ENCODE results near the gene ATP2C2.
"Not testable (repeated sequence)": the region's sequence is repeated elsewhere in the genome, so short reads cannot be mapped to it uniquely, and the experiment has no call there.

The ATP2C2 gene, protein sequence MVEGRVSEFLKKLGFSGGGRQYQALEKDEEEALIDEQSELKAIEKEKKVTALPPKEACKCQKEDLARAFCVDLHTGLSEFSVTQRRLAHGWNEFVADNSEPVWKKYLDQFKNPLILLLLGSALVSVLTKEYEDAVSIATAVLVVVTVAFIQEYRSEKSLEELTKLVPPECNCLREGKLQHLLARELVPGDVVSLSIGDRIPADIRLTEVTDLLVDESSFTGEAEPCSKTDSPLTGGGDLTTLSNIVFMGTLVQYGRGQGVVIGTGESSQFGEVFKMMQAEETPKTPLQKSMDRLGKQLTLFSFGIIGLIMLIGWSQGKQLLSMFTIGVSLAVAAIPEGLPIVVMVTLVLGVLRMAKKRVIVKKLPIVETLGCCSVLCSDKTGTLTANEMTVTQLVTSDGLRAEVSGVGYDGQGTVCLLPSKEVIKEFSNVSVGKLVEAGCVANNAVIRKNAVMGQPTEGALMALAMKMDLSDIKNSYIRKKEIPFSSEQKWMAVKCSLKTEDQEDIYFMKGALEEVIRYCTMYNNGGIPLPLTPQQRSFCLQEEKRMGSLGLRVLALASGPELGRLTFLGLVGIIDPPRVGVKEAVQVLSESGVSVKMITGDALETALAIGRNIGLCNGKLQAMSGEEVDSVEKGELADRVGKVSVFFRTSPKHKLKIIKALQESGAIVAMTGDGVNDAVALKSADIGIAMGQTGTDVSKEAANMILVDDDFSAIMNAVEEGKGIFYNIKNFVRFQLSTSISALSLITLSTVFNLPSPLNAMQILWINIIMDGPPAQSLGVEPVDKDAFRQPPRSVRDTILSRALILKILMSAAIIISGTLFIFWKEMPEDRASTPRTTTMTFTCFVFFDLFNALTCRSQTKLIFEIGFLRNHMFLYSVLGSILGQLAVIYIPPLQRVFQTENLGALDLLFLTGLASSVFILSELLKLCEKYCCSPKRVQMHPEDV

DNA sequence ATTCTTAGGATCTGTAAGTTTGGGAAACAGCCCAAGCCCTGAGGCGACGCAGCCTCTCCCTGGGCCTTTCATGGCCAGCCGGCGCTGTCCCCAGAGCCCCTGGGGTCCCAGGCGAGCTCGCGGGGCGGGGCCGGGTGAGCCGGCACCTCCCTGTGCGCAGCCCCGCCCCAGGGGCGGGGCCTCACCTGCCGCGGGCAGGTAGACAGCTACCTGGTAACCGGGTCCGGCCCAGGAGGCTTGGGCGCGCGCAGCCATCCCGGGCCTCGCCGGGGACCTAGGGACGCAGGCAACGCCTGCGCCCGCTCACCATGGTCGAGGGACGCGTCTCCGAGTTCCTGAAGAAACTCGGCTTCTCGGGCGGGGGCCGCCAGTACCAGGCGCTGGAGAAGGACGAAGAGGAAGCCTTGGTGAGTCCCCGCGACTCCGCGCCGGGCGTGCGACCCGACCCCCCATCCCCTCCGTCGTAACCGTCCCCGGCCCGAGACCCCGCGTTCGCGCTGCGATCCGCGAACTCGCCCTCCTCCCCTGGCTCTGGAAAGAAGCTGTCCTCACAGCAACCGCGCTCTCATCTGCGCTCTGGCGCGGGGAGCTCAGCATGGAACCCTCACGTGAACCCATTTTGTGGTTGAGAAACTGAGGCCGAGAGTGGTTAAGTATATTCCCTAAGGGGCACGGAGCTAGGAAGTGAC, at the start of gene ATP2C2:
Gene ATP2C2 (plus strand): TSS at position 231 of the 689 bp plus-strand sequence. CDS start 78 bp downstream, at position 309.
- no peak for DNase-seq

DNA sequence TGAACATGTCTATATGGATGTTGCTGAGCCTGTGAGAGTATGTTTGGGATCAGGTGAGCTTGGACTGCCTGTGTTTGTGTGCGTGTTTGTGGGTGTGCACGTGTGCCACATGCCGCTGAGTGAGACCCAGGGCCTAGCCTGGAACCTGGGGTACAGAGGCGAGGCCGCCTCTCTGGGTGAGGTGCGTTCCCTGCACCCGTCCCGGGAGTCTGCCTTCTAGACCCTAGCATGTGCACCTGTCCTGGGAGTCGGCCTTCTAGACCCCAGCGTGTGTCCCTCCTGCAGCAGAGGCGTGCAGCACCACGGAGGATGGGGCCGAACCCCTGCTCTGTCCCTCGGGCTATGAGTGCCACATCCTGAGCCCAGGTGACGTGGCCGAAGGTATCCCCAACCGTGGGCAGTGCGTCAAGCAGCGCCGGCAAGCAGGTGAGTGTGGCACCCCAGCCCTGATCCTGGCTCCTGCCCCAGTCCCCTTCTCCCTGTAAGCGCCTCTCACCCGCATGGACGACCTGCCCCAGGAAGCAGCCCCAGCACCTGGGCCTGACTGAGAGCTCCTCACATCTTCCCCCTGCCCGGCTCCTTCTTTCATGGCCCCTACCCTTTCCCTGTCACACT, 49.1 kb upstream of the ATP2C2 start:
- DNase-seq = no peak

DNA sequence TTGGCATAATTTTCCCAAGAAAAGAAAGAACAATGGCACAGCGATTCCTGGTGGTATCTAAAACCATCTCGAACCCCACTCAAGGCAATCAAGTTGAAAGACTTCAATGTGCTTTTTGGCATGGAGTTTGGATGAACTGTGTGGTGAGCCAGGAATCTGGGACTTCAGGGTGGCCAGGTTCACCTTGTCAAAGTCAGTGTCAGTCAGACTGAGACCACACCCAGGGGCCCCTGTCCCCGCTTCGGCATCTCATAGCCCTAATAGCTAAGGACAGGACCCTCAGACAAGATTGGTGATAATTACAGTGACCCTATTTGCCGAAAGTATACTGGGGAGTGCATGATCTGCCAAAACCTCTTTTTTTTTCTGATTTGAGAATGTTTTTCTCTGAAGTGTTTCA, 47.8 kb upstream of the ATP2C2 start:
- no peak for DNase-seq

- DNase-seq = no peak
These were observed 46.4 kb upstream of the ATP2C2 start for GRCh38 chr16:84321932-84322331.

GRCh38 chr16:84322749-84323148, 45.6 kb upstream of the ATP2C2 start:
- no peak for DNase-seq

GRCh38 chr16:84323606-84324005, 44.7 kb upstream of the ATP2C2 start:
- no peak for DNase-seq

DNA sequence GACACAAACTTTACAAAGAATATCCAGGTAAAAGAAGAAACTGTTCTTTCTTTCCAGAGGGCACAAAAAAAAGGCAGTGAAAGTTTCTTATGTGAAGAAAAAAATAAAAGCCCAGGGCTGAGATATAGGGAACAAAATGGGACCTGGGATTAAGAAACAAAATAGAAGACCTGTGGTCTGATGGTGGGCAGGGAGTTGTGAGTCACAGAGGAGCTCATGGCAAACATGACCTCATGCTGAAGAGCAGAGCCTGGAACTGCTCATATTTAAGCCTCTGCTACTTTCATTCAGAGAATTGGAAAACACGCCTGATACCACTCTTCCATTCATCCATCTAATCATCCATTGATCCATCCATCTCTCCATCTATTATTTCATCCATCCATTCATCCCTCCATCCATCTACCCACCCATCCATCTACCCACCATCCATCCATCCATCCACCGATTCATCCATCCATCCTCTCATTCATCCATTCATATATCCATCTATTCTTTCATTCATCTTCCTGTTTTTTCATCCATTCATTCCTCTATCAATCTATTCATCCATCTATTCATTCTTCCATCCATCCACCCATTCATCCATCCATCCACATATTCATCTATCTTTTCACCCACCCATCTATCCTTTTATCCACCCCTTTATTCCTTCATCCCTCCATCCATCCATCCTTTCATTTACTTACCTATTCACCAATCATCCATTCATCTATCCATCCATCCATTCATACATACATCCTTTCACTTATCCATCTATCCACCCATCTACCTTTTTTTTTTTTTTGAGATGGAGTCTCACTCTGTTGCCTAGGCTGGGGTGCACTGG, 43.7 kb upstream of the ATP2C2 start:
- DNase-seq = no peak

DNA sequence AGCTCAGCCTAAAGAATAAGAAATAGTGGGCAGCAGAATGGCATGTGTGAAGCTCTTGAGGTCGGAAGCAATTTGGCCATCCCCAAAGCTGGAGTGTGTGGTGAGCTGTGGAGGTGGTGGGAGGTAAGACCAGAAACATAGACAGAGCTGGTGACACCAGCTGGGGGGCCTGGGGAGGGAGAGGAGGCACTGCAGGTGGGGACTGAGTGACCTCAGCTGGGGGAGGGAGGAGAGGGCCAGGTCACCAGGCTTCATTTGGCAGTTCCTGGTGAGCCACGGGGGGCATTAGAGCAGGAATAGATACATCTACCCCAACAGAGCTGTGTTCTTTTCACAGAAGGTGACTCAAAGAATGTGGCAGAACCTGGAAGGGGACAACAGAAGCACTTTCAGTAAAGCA, 41.8 kb upstream of the ATP2C2 start:
- no peak for DNase-seq

GRCh38 chr16:84327926-84328505, 40.3 kb upstream of the ATP2C2 start:
- DNase-seq = no peak

DNA sequence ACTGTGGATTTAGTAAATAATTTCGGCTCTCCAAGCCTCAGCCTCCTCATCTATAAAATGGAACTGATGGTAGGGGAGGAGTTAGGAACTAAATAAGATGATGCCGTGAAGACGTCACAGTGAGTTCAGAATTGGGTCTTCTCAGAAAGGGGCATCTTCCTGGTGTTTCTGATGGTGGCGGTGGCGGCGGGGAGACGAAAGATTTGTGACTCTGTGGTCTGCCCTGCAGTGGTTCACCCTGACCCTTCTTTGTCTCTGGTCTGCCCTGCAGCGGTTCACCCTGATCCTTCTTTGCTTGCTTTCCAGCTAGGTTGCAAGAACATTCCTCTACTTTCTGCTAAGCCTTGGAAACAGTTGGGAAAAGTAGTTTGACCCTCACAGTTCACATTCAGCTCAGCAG, 39.3 kb upstream of the ATP2C2 start:
- no peak for DNase-seq

- DNase-seq = no peak
These were observed 38.3 kb upstream of the ATP2C2 start for GRCh38 chr16:84329843-84330684.

GRCh38 chr16:84330685-84331050, 37.7 kb upstream of the ATP2C2 start:
- no peak for DNase-seq

DNA sequence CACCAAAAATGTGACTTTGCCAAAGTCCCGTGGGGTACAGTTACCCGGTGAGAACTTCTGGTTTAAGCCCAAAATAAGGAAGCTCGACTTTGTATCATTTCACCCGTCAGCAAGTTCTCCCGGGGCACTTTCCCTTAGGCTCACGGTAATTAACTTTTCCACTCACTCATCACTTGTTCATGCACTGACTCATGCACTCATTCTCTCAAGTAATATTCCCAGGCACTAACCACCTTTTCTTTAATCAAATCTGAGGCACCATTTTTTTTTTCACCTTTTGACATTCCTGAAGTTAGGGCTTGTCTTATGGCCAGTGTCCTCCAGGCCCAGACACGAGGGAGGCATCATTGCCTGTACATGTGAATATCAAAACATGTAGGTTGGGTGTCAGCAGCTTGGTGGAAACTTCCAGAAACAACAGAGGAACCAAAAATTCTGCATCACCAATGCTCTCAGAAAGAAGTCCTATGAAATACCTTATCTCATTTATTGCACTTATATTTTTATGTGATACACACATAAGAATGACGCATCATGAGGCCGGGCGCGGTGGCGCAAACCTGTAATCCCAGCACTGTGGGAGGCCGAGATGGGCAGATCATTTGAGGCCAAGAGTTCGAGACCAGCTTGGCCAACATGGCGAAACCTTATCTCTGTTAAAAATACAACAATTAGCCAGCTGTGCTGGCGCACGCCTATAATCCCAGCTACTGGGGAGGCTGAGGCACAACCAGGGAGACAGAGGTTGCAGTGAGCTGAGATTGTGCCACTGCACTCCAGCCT, 36.1 kb upstream of the ATP2C2 start:
- no peak for DNase-seq

- no peak for DNase-seq
These were observed 35.2 kb upstream of the ATP2C2 start for GRCh38 chr16:84332975-84333684.

- no peak for DNase-seq
These were observed 34.3 kb upstream of the ATP2C2 start for GRCh38 chr16:84334058-84334457.

- no peak for DNase-seq
These were observed 33.9 kb upstream of the ATP2C2 start for GRCh38 chr16:84334482-84334881.

- DNase-seq = not testable (repeated sequence)
These were observed 31.1 kb upstream of the ATP2C2 start for GRCh38 chr16:84337236-84337635.

- no peak for DNase-seq
These were observed 29.0 kb upstream of the ATP2C2 start for GRCh38 chr16:84339311-84339710.

DNA sequence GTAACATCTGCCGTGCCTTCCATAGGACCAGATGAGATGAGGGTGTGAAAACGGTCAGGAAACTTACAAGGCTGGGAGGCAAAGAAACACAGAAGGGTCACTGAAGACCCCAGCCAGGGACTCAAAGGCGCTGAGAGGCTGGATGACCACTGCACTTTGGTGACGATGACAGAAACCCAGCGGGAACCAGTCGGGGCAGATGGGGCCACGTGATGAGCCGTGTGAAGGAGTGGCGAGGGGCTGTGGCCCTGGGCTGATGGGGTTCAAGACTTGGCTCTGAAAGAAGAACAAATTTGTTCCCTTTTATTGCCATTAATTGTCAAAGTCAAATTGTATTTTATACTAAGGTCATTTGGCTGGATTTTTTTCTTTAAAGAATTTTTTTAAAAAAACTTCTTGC, 28.6 kb upstream of the ATP2C2 start:
- DNase-seq = no peak

Data from CD4-positive, alpha-beta T cell treated with Interleukin-4 for 1 hour (primary cell).